Lung (tissue), 12 donors: Measurements from ENCODE around the gene NCAN. TPM values are rescaled to one million over a fixed set of nuclear protein-coding genes. Genes with fewer than 3 reads are reported as not detected.

Source experiments
- ATAC-seq: fragments of 200-7000 bp; cut with Tn5 transposase; one replicate; pipeline ENCODE4 v1.9.1; 2020; ENCODE audit warnings: moderate number of reproducible peaks; ENCODE audit not compliant: insufficient read depth, low FRiP score
- DNase-seq, 3 donors: peaks; one replicate each; pipeline ENCODE4 v3.0.0-alpha.2; 2013 to 2017
- H3K27ac ChIP-seq, 2 donors: one replicate each; pipeline ENCODE4 v1.5.1; 2013; ENCODE audit warnings: mild to moderate bottlenecking in 2 of 2, moderate library complexity in 2 of 2, control low read depth in 1 of 2, inconsistent platforms in 1 of 2, low read depth in 1 of 2, low read length in 1 of 2
- H3K27me3 ChIP-seq, 3 donors: one replicate each; pipeline ENCODE4 v1.5.1; 2013; ENCODE audit warnings: low read length in 2 of 3; ENCODE audit not compliant: control insufficient read depth in 3 of 3, insufficient read depth in 3 of 3
- H3K36me3 ChIP-seq, 4 donors: one replicate each; pipeline ENCODE4 v1.5.1; 2013; ENCODE audit warnings: low read length in 4 of 4, mild to moderate bottlenecking in 1 of 4, moderate library complexity in 1 of 4; ENCODE audit not compliant: control insufficient read depth in 4 of 4, insufficient read depth in 4 of 4
- H3K4me1 ChIP-seq, 5 donors: one replicate each; pipeline ENCODE4 v1.5.1; 2013; ENCODE audit warnings: low read length in 5 of 5, mild to moderate bottlenecking in 2 of 5, moderate library complexity in 1 of 5; ENCODE audit not compliant: control insufficient read depth in 5 of 5, insufficient read depth in 5 of 5
- H3K4me3 ChIP-seq: one replicate; pipeline ENCODE4 v1.5.1; 2013; ENCODE audit warnings: mild to moderate bottlenecking, control low read depth, moderate library complexity
- H3K9ac ChIP-seq, 2 donors: one replicate each; pipeline ENCODE4 v1.5.1; 2013; ENCODE audit warnings: low read length in 2 of 2, control low read depth in 1 of 2; ENCODE audit not compliant: insufficient read depth in 1 of 2
- H3K9me3 ChIP-seq, 4 donors: one replicate each; pipeline ENCODE4 v1.5.1; 2013; ENCODE audit warnings: low read length in 3 of 4, mild to moderate bottlenecking in 1 of 4, moderate library complexity in 1 of 4; ENCODE audit not compliant: control insufficient read depth in 4 of 4, insufficient read depth in 3 of 4
- WGBS, 2 donors: extraction: QIAGEN DNeasy Blood & Tissue Kit; methylation state at CpG; one replicate each; pipeline ENCODE4 v1.1.7; 2013; 5-methylcytosine and 5-hydroxymethylcytosine counted together
- polyA plus RNA-seq, 2 donors: library from polyadenylated mRNA; stranded (reverse); fragments of 200-250 nt; gene quantifications; one replicate each; pipeline ENCODE4 v1.2.1, GENCODE V29; 2013
- total RNA-seq, 2 donors: library from RNA; depleted of rRNA in 1 of 2; stranded (reverse); fragments of >200 nt in 1 of 2; gene quantifications; one replicate each; pipeline ENCODE4 v1.2.1, GENCODE V29; 2014 to 2021
- TF ChIP-seq, protein P1 (sequence below): IDR thresholded peaks from 2 replicates; pipeline ENCODE4 v1.5.1; 2012; ENCODE audit warnings: mild to moderate bottlenecking; ENCODE audit errors: control extremely low read depth, extremely low read depth
- donor health status: control.
- donor health status: control.
- donor health status: Bipolar disorder and iron deficiency.
- donor health status: healthy.
- donor health status: DM: yes; HTN: yes; CAD: no.

The NCAN gene
- total and polyA plus RNA-seq, 4 donors, result 0.01 to 0.06 (median 0.03) TPM; not detected in 1

- TF ChIP-seq, protein P1, sequence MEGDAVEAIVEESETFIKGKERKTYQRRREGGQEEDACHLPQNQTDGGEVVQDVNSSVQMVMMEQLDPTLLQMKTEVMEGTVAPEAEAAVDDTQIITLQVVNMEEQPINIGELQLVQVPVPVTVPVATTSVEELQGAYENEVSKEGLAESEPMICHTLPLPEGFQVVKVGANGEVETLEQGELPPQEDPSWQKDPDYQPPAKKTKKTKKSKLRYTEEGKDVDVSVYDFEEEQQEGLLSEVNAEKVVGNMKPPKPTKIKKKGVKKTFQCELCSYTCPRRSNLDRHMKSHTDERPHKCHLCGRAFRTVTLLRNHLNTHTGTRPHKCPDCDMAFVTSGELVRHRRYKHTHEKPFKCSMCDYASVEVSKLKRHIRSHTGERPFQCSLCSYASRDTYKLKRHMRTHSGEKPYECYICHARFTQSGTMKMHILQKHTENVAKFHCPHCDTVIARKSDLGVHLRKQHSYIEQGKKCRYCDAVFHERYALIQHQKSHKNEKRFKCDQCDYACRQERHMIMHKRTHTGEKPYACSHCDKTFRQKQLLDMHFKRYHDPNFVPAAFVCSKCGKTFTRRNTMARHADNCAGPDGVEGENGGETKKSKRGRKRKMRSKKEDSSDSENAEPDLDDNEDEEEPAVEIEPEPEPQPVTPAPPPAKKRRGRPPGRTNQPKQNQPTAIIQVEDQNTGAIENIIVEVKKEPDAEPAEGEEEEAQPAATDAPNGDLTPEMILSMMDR, result no peak
- 88 to 91% methylated on average over 17 of the region's 17 CpGs for WGBS, 2 donors
- Histone ChIP-seq H3K4me1 (no peaks in the 10 kb centered on the region), H3K27me3 (no peaks in the 10 kb centered on the region), H3K9ac (no peak overlapping the region), H3K27ac (no peak overlapping the region), H3K36me3 (peaks cover 10 to 26% (median 15%) of the 10 kb centered on the region in 4 donors), H3K9me3 (peaks cover 0 to 4% (median 0%) of the 10 kb centered on the region in 4 donors), H3K4me3 (no peak overlapping the region)
- ATAC-seq, result no peak
- no peak for DNase-seq
Measured at GRCh38 chr19:19179548-19180441, 32.0 kb upstream of the NCAN start.

GRCh38 chr19:19181488-19181998, 30.2 kb upstream of the NCAN start:
- DNase-seq (no peak), ATAC-seq (no peak)
- peaks cover 10 to 29% (median 14%) of the 10 kb centered on the region in 4 donors for H3K36me3 ChIP-seq
- peaks cover 0 to 4% (median 0%) of the 10 kb centered on the region in 4 donors for H3K9me3 ChIP-seq
- TF ChIP-seq, protein P1, result no peak
- no peak overlapping the region for H3K27ac ChIP-seq
- H3K27me3 ChIP-seq, result no peaks in the 10 kb centered on the region
- H3K4me1 ChIP-seq, result no peaks in the 10 kb centered on the region
- no peak overlapping the region for H3K4me3 ChIP-seq
- 57 to 87% methylated on average over 9 of the region's 9 CpGs for WGBS, 2 donors
- H3K9ac ChIP-seq, result no peak overlapping the region

- 74 to 77% methylated on average over 9 of the region's 9 CpGs for WGBS, 2 donors
- DNase-seq, result no peak
- peaks cover 0 to 8% (median 5%) of the 10 kb centered on the region in 5 donors for H3K4me1 ChIP-seq
Measured at GRCh38 chr19:19185853-19186740, 25.7 kb upstream of the NCAN start.

More at GRCh38 chr19:19185853-19186740, 25.7 kb upstream of the NCAN start:
- Histone ChIP-seq H3K9ac (no peak overlapping the region), H3K4me3 (no peak overlapping the region), H3K27ac (no peak overlapping the region), H3K36me3 (peaks cover 5 to 15% (median 7%) of the 10 kb centered on the region in 4 donors), H3K27me3 (no peaks in the 10 kb centered on the region), H3K9me3 (no peaks in the 10 kb centered on the region)
- ATAC-seq, result peak; percentile 17
- TF ChIP-seq, protein P1, result no peak
